HepG2 (cell line): ENCODE data around the gene LBR. TPM values are rescaled to one million over a fixed set of nuclear protein-coding genes. Genes with fewer than 3 reads are reported as not detected.

Source experiments
- ATAC-seq: fragments of 200-7000 bp; cut with Tn5 transposase; 3 replicates; pipeline ENCODE4 v1.9.1; 2020; ENCODE audit warnings: mild to moderate bottlenecking, moderate library complexity
- BruUV-seq: library from RNA; stranded (reverse); fragments of 400-500 nt; replicated peaks from 2 replicates; lab custom pipeline; 2021; lab: Mats Ljungman, UMichigan
- CTCF ChIA-PET: fragments of 300-600 bp; formaldehyde crosslinking; extraction: SDS; loops from one replicate; lab custom pipeline; 2021; ENCODE audit warnings: low total read pairs, inconsistent platforms, low intra/inter-chr PET ratio; lab: Yijun Ruan, JAX
- POLR2A ChIA-PET: fragments of 350-600 bp; sonication (Branson Sonifier 250); formaldehyde crosslinking; loops from one replicate; lab custom pipeline; 2020; ENCODE audit warnings: antibody characterized with exemption, inconsistent platforms; lab: Yijun Ruan, JAX
- DNase-seq: peaks from one replicate; pipeline ENCODE4 v3.0.0-alpha.2; 2015; ENCODE audit warnings: low spot score
- FAIRE-seq: peaks from 3 replicates; lab custom pipeline; 2011; peaks lifted over from hg19 to GRCh38; lab: Jason Lieb, UNC
- H2AFZ ChIP-seq: one replicate; pipeline ENCODE4 v1.6.1; 2011; ENCODE audit warnings: low read length, inconsistent platforms
- H3K27ac ChIP-seq: fragments of 300-600 bp; 3 replicates; pipeline ENCODE4 v1.8.0; 2011; ENCODE audit warnings: mixed run types, mild to moderate bottlenecking, mixed read lengths, low read length, inconsistent platforms; ENCODE audit not compliant: insufficient read depth; ENCODE audit errors: extremely low read length
- H3K27me3 ChIP-seq, 2 experiments: fragments of 200-600 bp in 1 of 2; 2 replicates in 1 of 2; 3 replicates in 1 of 2; pipeline versions ENCODE4 v1.6.0 to v1.8.0; 2011; ENCODE audit warnings: low read length in 2 of 2, mild to moderate bottlenecking in 2 of 2, moderate library complexity in 2 of 2, inconsistent platforms in 1 of 2; ENCODE audit not compliant: insufficient read depth in 2 of 2, control insufficient read depth in 1 of 2
- H3K36me3 ChIP-seq, 2 experiments: fragments of 200-600 bp in 1 of 2; replicated peaks in 1 of 2; 2 replicates in 1 of 2; 3 replicates in 1 of 2; pipeline versions ENCODE4 v1.5.1 to v1.8.0; 2011; ENCODE audit warnings: low read length in 2 of 2, inconsistent platforms in 1 of 2; ENCODE audit not compliant: insufficient read depth in 2 of 2, control insufficient read depth in 1 of 2
- H3K4me1 ChIP-seq: 2 replicates; pipeline ENCODE4 v1.5.1; 2012; ENCODE audit warnings: low read length, inconsistent platforms; ENCODE audit not compliant: insufficient read depth
- H3K4me2 ChIP-seq: 2 replicates; pipeline ENCODE4 v1.6.0; 2011; ENCODE audit warnings: low read depth, low read length, inconsistent platforms
- H3K4me3 ChIP-seq, 3 experiments: fragments of 200-600 bp in 1 of 3; sonication (generic), shearing (Covaris generic) in 1 of 3; replicated peaks in 1 of 3; 2 replicates each; pipeline ENCODE4 v1.5.1; 2011 to 2016; ENCODE audit warnings: low read length in 3 of 3, inconsistent platforms in 2 of 3, low read depth in 2 of 3, mild to moderate bottlenecking in 2 of 3, control low read depth in 1 of 3, mixed read lengths in 1 of 3; ENCODE audit not compliant: insufficient read depth in 1 of 3
- H3K79me2 ChIP-seq: one replicate; pipeline ENCODE4 v1.6.1; 2011; ENCODE audit warnings: low read length, inconsistent platforms; ENCODE audit not compliant: insufficient read depth
- H3K9ac ChIP-seq: 2 replicates; pipeline ENCODE4 v1.6.0; 2011; ENCODE audit warnings: mild to moderate bottlenecking, low read depth, low read length, inconsistent platforms; ENCODE audit not compliant: insufficient read depth
- H3K9me3 ChIP-seq: 2 replicates; pipeline ENCODE4 v1.5.1; 2012; ENCODE audit warnings: mild to moderate bottlenecking, low read length
- H4K20me1 ChIP-seq: 2 replicates; pipeline ENCODE4 v1.6.0; 2011; ENCODE audit warnings: inconsistent platforms, mild to moderate bottlenecking, low read length, moderate library complexity; ENCODE audit not compliant: insufficient read depth
- NR2C2 ChIP-seq: sonication (generic); formaldehyde crosslinking; IDR thresholded peaks from 2 replicates; pipeline ENCODE4 v1.4.0; 2020; ENCODE audit warnings: missing genetic modification reagents, mild to moderate bottlenecking, moderate library complexity, borderline replicate concordance
- SMYD3 ChIP-seq: sonication (generic); formaldehyde crosslinking; IDR thresholded peaks from 2 replicates; pipeline ENCODE4 v1.8.1; 2023; ENCODE audit warnings: mild to moderate bottlenecking, missing genetic modification reagents
- TEAD3 ChIP-seq: optimal IDR thresholded peaks from 2 replicates; pipeline ENCODE3; 2016; ENCODE audit warnings: borderline replicate concordance
- TFE3 ChIP-seq: IDR thresholded peaks from 2 replicates; pipeline ENCODE4 v1.6.1; 2016
- ZNF768 ChIP-seq: sonication (generic); formaldehyde crosslinking; IDR thresholded peaks from 2 replicates; pipeline ENCODE4 v1.4.0; 2020; ENCODE audit warnings: missing genetic modification reagents
- WGBS: methylation state at CpG from one replicate; pipeline ENCODE4 v1.1.6; 2017; ENCODE audit warnings: low lambda C conversion rate; 5-methylcytosine and 5-hydroxymethylcytosine counted together
- in situ Hi-C: cut with HindIII; loops from 2 replicates; pipeline ENCODE4 v1.10.0; 2017; ENCODE audit warnings: low pct_unique_long_range_greater_than_20kb; ENCODE audit not compliant: extremely low pct_ligation_motif_present
- intact Hi-C: fragments of 100-400 bp; cut with micrococcal nuclease; formaldehyde crosslinking; loops from one replicate; pipeline ENCODE4 v1.10.0; 2022; ENCODE audit not compliant: unreplicated experiment
- polyA plus RNA-seq, 8 experiments: library from polyadenylated mRNA; depleted of rRNA in 3 of 8; stranded (reverse) in 7 of 8; unstranded in 1 of 8; fragments of >200 nt; fragmentation: Illumina TruSeq in 4 of 8; extraction: Trizol in 4 of 8; gene quantifications; 2 replicates each; pipeline versions ENCODE4 v1.2.1 to v1.2.3, GENCODE V29; 2011 to 2016; ENCODE audit warnings: low read depth in 4 of 8, missing spikeins in 1 of 8, mixed read lengths in 1 of 8; ENCODE audit not compliant: insufficient read depth in 1 of 8
- total RNA-seq, 5 experiments: library from RNA; depleted of rRNA; stranded (reverse); fragments of >200 nt; fragmentation: Illumina TruSeq; extraction: Trizol; gene quantifications; 2 replicates each; pipeline ENCODE4 v1.2.3, GENCODE V29; 2016; ENCODE audit warnings: low read depth in 1 of 5
- TF ChIP-seq, protein P1 (sequence below): sonication (generic); formaldehyde crosslinking; IDR thresholded peaks from 2 replicates; pipeline ENCODE4 v1.5.1; 2020; ENCODE audit warnings: mild to moderate bottlenecking, missing genetic modification reagents, moderate library complexity
- TF ChIP-seq, protein P2 (sequence below): sonication (generic); formaldehyde crosslinking; IDR thresholded peaks from 2 replicates; pipeline ENCODE4 v1.8.0; 2022; ENCODE audit warnings: mild to moderate bottlenecking, missing genetic modification reagents, moderate library complexity

LBR gene
- total and polyA plus RNA-seq, 2 of the 13 experiments (the other 11 are each of a cell fraction or from before 2014, with no cell fraction given), result 38.9 to 76.7 TPM

- intact Hi-C loops, result no loop called here
- ATAC-seq (no peak), DNase-seq (no peak), FAIRE-seq (no peak)
- 84% methylated on average over 19 of the region's 26 CpGs for WGBS
- CTCF ChIA-PET, result no interaction called here
- Histone ChIP-seq H4K20me1 (no peaks in the 10 kb centered on the region), H3K79me2 (no peaks in the 10 kb centered on the region), H3K4me1 (peaks cover 29% of the 10 kb centered on the region), H3K4me2 (peak overlapping the region; percentile 76), H3K27me3 (peaks cover 3 to 27% of the 10 kb centered on the region in 2 experiments; a peak in 3 of 5 replicates), H3K9me3 (no peaks in the 10 kb centered on the region), H3K9ac (no peak overlapping the region), H3K4me3 (0 out of 6 replicates have a peak overlapping the region, but pooled peaks of 2 of the 3 experiments have one; percentile 39 to 56), H3K36me3 (no peaks in the 10 kb centered on the region), H2AFZ (no peak overlapping the region), H3K27ac (no peak overlapping the region)
- in situ Hi-C loops, result no loop called here
- no TSS peak for BruUV-seq
- POLR2A ChIA-PET, result interaction anchor here (1.1 to 1.5 kb wide), 2 partner anchors 11 to 21 kb away, joined by 5 to 6 read pairs; no protein-coding TSS in a partner anchor
- TF ChIP-seq SMYD3 (CRISPR knock-in tag) (no peak), ZNF768 (CRISPR knock-in tag) (0 out of 2 replicates have a peak, but pooled peaks have one; percentile 24)
Observed at GRCh38 chr1:225465793-225466517, 38.1 kb upstream of the LBR start.

GRCh38 chr1:225464851-225465792 lies 37.3 kb upstream of the LBR start:
- POLR2A ChIA-PET, result interaction anchor here (1.1 to 1.5 kb wide), 2 partner anchors 11 to 20 kb away, joined by 5 to 6 read pairs; no protein-coding TSS in a partner anchor
- H3K4me3 ChIP-seq, result peak overlapping the region; percentile 36 to 56 (median 39); a peak in 5 of 6 replicates
- WGBS, result 15% methylated on average over 9 of the region's 15 CpGs
- no peak for DNase-seq
- peaks cover 3 to 35% of the 10 kb centered on the region in 2 experiments; a peak in 3 of 5 replicates for H3K27me3 ChIP-seq
- no peak overlapping the region for H3K27ac ChIP-seq
- no peaks in the 10 kb centered on the region for H3K36me3 ChIP-seq
- peak overlapping the region; percentile 16; the same call in 1 of the 2 replicates for H3K9ac ChIP-seq
- peak overlapping the region; percentile 76 for H3K4me2 ChIP-seq
- intact Hi-C loops (no loop called here), in situ Hi-C loops (no loop called here)
- peaks cover 37% of the 10 kb centered on the region for H3K4me1 ChIP-seq
- no peaks in the 10 kb centered on the region for H4K20me1 ChIP-seq
- CTCF ChIA-PET, result no interaction called here
- no peaks in the 10 kb centered on the region for H3K9me3 ChIP-seq
- H3K79me2 ChIP-seq, result no peaks in the 10 kb centered on the region
- FAIRE-seq, result peak; percentile 4
- H2AFZ ChIP-seq, result no peak overlapping the region
- peak; percentile 49 for ATAC-seq
- BruUV-seq, result no TSS peak
- TF ChIP-seq, protein P1, sequence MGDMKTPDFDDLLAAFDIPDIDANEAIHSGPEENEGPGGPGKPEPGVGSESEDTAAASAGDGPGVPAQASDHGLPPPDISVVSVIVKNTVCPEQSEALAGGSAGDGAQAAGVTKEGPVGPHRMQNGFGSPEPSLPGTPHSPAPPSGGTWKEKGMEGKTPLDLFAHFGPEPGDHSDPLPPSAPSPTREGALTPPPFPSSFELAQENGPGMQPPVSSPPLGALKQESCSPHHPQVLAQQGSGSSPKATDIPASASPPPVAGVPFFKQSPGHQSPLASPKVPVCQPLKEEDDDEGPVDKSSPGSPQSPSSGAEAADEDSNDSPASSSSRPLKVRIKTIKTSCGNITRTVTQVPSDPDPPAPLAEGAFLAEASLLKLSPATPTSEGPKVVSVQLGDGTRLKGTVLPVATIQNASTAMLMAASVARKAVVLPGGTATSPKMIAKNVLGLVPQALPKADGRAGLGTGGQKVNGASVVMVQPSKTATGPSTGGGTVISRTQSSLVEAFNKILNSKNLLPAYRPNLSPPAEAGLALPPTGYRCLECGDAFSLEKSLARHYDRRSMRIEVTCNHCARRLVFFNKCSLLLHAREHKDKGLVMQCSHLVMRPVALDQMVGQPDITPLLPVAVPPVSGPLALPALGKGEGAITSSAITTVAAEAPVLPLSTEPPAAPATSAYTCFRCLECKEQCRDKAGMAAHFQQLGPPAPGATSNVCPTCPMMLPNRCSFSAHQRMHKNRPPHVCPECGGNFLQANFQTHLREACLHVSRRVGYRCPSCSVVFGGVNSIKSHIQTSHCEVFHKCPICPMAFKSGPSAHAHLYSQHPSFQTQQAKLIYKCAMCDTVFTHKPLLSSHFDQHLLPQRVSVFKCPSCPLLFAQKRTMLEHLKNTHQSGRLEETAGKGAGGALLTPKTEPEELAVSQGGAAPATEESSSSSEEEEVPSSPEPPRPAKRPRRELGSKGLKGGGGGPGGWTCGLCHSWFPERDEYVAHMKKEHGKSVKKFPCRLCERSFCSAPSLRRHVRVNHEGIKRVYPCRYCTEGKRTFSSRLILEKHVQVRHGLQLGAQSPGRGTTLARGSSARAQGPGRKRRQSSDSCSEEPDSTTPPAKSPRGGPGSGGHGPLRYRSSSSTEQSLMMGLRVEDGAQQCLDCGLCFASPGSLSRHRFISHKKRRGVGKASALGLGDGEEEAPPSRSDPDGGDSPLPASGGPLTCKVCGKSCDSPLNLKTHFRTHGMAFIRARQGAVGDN (CRISPR knock-in tag), result peak; percentile 33
- TF ChIP-seq TFE3 (CRISPR knock-in tag) (no peak), NR2C2 (CRISPR knock-in tag) (no peak), TEAD3 (CRISPR knock-in tag) (peak; percentile 26)
- TF ChIP-seq, protein P2, sequence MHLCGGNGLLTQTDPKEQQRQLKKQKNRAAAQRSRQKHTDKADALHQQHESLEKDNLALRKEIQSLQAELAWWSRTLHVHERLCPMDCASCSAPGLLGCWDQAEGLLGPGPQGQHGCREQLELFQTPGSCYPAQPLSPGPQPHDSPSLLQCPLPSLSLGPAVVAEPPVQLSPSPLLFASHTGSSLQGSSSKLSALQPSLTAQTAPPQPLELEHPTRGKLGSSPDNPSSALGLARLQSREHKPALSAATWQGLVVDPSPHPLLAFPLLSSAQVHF (CRISPR knock-in tag), result no peak
